Fibroblast of villous mesenchyme (primary cell): Measurements from ENCODE around the gene COX4I2. TPM values are rescaled to one million over a fixed set of nuclear protein-coding genes. Genes with fewer than 3 reads are reported as not detected.

Experiments
- DNase-seq: peaks from one replicate; pipeline ENCODE4 v3.0.0-alpha.2; 2010; ENCODE audit warnings: low read depth
- H3K4me3 ChIP-seq: 2 replicates; pipeline ENCODE4 v1.5.1; 2011; ENCODE audit warnings: low read depth, mild to moderate bottlenecking, low read length
- small RNA-seq: library from RNA; depleted of rRNA; stranded (forward); fragments of <200 nt; gene quantifications from one replicate; pipeline ENCODE3, GENCODE V24; 2012
- total RNA-seq: library from RNA; depleted of rRNA; stranded (reverse); fragments of >200 nt; gene quantifications from 2 replicates; pipeline ENCODE4 v1.2.3, GENCODE V29; 2012
- TF ChIP-seq, protein P1 (sequence below): IDR thresholded peaks from 2 replicates; pipeline ENCODE4 v1.5.1; 2012; ENCODE audit warnings: low read depth, mild to moderate bottlenecking, low read length; ENCODE audit not compliant: insufficient read depth

Gene COX4I2
- total RNA-seq, 1 donor, result not detected

GRCh38 chr20:31691646-31692275 is 54.0 kb downstream of the COX4I2 start:
- TF ChIP-seq, protein P1, sequence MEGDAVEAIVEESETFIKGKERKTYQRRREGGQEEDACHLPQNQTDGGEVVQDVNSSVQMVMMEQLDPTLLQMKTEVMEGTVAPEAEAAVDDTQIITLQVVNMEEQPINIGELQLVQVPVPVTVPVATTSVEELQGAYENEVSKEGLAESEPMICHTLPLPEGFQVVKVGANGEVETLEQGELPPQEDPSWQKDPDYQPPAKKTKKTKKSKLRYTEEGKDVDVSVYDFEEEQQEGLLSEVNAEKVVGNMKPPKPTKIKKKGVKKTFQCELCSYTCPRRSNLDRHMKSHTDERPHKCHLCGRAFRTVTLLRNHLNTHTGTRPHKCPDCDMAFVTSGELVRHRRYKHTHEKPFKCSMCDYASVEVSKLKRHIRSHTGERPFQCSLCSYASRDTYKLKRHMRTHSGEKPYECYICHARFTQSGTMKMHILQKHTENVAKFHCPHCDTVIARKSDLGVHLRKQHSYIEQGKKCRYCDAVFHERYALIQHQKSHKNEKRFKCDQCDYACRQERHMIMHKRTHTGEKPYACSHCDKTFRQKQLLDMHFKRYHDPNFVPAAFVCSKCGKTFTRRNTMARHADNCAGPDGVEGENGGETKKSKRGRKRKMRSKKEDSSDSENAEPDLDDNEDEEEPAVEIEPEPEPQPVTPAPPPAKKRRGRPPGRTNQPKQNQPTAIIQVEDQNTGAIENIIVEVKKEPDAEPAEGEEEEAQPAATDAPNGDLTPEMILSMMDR, result no peak
- no peak overlapping the region for H3K4me3 ChIP-seq
- DNase-seq, result peak; percentile 74

DNA sequence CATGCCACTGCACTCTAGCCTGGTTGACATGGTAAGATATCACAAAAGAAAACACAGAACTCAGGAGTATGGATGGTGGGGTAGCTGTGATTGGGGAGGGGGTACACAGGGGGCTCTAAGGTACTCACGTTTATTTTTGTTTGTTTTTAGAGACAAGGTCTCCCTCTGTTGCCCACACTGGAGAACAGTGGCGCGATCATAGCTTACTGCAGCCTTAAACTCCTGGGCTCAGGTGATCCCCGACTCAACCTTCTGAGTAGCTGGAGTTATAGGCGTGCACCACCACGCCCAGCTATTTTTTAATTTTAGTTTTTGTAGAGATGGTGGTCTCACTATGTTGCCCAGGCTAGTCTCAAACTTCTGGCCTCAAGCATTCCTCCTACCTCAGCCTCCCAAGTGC is 55.7 kb downstream of the COX4I2 start:
- H3K4me3 ChIP-seq, result no peak overlapping the region
- no peak for DNase-seq
- TF ChIP-seq, protein P1, result no peak

DNA sequence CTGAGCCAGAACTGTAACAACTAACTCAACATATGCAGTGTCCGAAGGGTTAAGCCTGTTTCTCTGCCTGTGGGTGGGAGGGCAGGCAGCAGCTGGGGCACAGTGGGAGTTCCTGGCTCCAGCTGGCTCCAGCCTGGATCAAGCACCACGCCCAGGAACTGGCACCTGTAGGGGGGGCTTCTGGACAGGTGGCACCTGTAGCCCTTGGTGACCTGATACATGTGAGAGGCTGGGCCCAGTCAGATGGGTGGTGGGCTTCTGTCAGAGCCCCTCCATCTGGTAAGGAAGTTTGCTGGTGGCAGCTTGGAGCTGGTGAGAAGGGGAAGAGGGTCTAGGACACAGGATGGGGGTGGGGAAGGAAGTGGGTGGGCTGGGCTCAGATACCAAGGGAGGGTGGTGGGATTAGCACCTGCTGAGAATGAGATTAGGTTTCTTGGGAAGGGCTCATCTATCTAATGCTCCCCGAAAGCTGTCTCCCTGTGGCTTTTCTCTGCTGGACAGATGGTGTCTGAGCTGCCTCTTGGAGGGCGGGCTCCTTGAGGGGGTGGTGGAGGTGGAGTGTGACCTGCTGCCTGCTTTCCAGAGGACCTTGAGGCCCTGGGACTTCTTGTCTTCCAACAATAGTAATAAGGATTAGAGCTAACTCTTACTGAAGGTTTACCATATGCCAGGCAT is 56.4 kb downstream of the COX4I2 start:
- no peak for DNase-seq
- TF ChIP-seq, protein P1, result no peak
- H3K4me3 ChIP-seq, result no peak overlapping the region

Small RNAs within 50 kb of the gene (small RNA-seq; reads per million reads assigned to genes)
- gene MIR3193, result not detected

Other genes starting within 250 kb of the COX4I2 start
- gene DEFB119, start 247.3 kb upstream of the COX4I2 start, total RNA-seq, result not detected in 2 replicates
- gene DEFB121, start 231.7 kb upstream of the COX4I2 start, total RNA-seq, result not detected in 2 replicates
- gene DEFB123, start 197.3 kb upstream of the COX4I2 start, total RNA-seq, result not detected in 2 replicates
- gene DEFB124, start 162.8 kb upstream of the COX4I2 start, total RNA-seq, result not detected in 2 replicates
- not detected in 2 replicates for gene REM1, start 162.6 kb upstream of the COX4I2 start, total RNA-seq
- gene HM13, start 123.5 kb upstream of the COX4I2 start, total RNA-seq, result 70.5 and 91.1 TPM in 2 replicates
- gene ID1, start 32.6 kb upstream of the COX4I2 start, total RNA-seq, result 18.0 and 27.2 TPM in 2 replicates
- gene BCL2L1, start 85.0 kb downstream of the COX4I2 start, total RNA-seq, result 82.8 and 113 TPM in 2 replicates
- 35.4 and 62.2 TPM in 2 replicates for gene TPX2, start 101.4 kb downstream of the COX4I2 start, total RNA-seq
- gene MYLK2, start 181.4 kb downstream of the COX4I2 start, total RNA-seq, result under 0.01 and 0.32 TPM in 2 replicates
- gene FOXS1, start 207.7 kb downstream of the COX4I2 start, total RNA-seq, result 1.7 and 2.9 TPM in 2 replicates
- gene DUSP15, start 232.6 kb downstream of the COX4I2 start, total RNA-seq, result 0.32 TPM in 1 of 2 replicates, not detected in the other
- gene TTLL9, start 232.7 kb downstream of the COX4I2 start, total RNA-seq, result not detected in 2 replicates